Neural crest cell (in vitro differentiated cells): ENCODE measurements around the gene ARL4A. TPM values are rescaled to one million over a fixed set of nuclear protein-coding genes. Genes with fewer than 3 reads are reported as not detected.
"Not testable (repeated sequence)": the region's sequence is repeated elsewhere in the genome, so short reads cannot be mapped to it uniquely, and the experiment has no call there.

Source experiments
- DNase-seq: peaks from one replicate; pipeline ENCODE4 v3.0.0; 2021; ENCODE audit warnings: low read depth, mixed read lengths, low spot score
- H3K27ac Mint-ChIP-seq: one replicate; pipeline ENCODE4 v1.8.0; 2021; ENCODE audit warnings: mild to moderate bottlenecking, mixed read lengths; ENCODE audit not compliant: unreplicated experiment
- H3K27me3 Mint-ChIP-seq: 2 replicates; pipeline ENCODE4 v1.8.0; 2021; ENCODE audit warnings: low read depth, mild to moderate bottlenecking, mixed read lengths
- H3K36me3 Mint-ChIP-seq: 2 replicates; pipeline ENCODE4 v1.8.0; 2021; ENCODE audit warnings: low read depth, mild to moderate bottlenecking, mixed read lengths
- H3K4me1 Mint-ChIP-seq: 2 replicates; pipeline ENCODE4 v1.8.0; 2021; ENCODE audit warnings: mixed read lengths
- H3K4me3 Mint-ChIP-seq: one replicate; pipeline ENCODE4 v1.8.0; 2021; ENCODE audit warnings: mild to moderate bottlenecking, mixed read lengths
- H3K9me3 Mint-ChIP-seq: 2 replicates; pipeline ENCODE4 v1.8.0; 2021; ENCODE audit warnings: mixed read lengths
- total RNA-seq: library from RNA; stranded (reverse); gene quantifications from 2 replicates; pipeline ENCODE4 v1.2.1, GENCODE V29; 2021
- TF ChIP-seq, protein P1 (sequence below): fragments of 200-600 bp; sonication (generic); conservative IDR thresholded peaks from 2 replicates; pipeline ENCODE4 v1.5.0; 2021; ENCODE audit warnings: antibody characterized with exemption, mild to moderate bottlenecking

Gene ARL4A
- total RNA-seq, 1 donor from 2014 or later: 71.1 TPM

GRCh38 chr7:12670743-12671520, 16.5 kb upstream of the ARL4A start:
- H3K9me3 Mint-ChIP-seq: no peaks in the 10 kb centered on the region
- TF ChIP-seq, protein P1, sequence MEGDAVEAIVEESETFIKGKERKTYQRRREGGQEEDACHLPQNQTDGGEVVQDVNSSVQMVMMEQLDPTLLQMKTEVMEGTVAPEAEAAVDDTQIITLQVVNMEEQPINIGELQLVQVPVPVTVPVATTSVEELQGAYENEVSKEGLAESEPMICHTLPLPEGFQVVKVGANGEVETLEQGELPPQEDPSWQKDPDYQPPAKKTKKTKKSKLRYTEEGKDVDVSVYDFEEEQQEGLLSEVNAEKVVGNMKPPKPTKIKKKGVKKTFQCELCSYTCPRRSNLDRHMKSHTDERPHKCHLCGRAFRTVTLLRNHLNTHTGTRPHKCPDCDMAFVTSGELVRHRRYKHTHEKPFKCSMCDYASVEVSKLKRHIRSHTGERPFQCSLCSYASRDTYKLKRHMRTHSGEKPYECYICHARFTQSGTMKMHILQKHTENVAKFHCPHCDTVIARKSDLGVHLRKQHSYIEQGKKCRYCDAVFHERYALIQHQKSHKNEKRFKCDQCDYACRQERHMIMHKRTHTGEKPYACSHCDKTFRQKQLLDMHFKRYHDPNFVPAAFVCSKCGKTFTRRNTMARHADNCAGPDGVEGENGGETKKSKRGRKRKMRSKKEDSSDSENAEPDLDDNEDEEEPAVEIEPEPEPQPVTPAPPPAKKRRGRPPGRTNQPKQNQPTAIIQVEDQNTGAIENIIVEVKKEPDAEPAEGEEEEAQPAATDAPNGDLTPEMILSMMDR: no peak
- H3K36me3 Mint-ChIP-seq: peaks cover 2% of the 10 kb centered on the region
- no peaks in the 10 kb centered on the region for H3K27me3 Mint-ChIP-seq
- DNase-seq: no peak
- H3K4me3 Mint-ChIP-seq: no peak overlapping the region
- H3K4me1 Mint-ChIP-seq: no peaks in the 10 kb centered on the region
- no peak overlapping the region for H3K27ac Mint-ChIP-seq

DNA sequence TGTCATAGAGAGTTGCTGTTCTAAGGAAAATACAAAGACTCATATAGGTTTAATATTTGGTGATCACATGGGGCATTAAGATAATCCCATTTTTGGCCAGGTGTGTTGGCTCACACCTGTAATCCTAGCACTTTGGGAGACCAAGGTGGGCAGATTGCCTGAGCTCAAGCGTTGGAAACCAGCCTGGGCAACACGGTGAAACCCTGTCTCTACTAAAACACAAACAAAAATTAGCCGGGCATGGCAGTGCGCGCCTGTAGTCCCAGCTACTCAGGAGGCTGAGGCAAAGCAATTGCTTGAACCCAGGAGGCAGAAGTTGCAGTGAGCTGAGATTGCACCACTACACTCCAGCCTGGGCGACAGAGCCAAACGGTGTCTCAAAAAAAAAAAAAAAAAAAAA, 14.0 kb upstream of the ARL4A start:
- H3K4me3 Mint-ChIP-seq, H3K9me3 Mint-ChIP-seq, H3K27ac Mint-ChIP-seq, H3K27me3 Mint-ChIP-seq, DNase-seq, H3K36me3 Mint-ChIP-seq, H3K4me1 Mint-ChIP-seq: not testable (repeated sequence)

DNA sequence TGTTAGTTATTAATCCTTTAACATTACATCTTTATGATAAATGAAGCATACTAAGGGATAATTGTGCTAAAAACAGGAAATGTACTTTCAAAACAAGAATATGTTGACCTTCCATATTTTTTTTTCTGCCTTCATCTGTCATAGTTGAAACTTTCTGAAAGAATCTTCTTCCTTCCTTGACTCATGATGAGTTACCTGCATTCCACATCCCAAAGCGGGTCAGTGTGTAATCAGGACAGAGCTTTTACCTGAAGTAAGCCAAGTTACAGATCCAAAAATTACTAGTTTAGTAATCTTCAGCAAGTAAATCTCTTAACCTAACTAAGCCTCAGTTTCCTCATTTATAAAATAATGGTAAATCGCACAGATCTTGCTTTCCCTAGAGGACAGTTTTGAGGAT, 13.4 kb upstream of the ARL4A start:
- Mint-ChIP-seq H3K4me1 (no peaks in the 10 kb centered on the region), H3K27ac (no peak overlapping the region), H3K27me3 (no peaks in the 10 kb centered on the region), H3K36me3 (peaks cover 6% of the 10 kb centered on the region), H3K9me3 (peaks cover 5% of the 10 kb centered on the region), H3K4me3 (no peak overlapping the region)
- no peak for DNase-seq
- TF ChIP-seq, protein P1: no peak

- H3K27me3 Mint-ChIP-seq: no peaks in the 10 kb centered on the region
- H3K4me3 Mint-ChIP-seq: no peak overlapping the region
- H3K36me3 Mint-ChIP-seq: peaks cover 6% of the 10 kb centered on the region
- TF ChIP-seq, protein P1: peak; percentile 43
- H3K4me1 Mint-ChIP-seq: no peaks in the 10 kb centered on the region
- H3K9me3 Mint-ChIP-seq: peaks cover 5% of the 10 kb centered on the region
- no peak for DNase-seq
- H3K27ac Mint-ChIP-seq: no peak overlapping the region
These were observed 12.6 kb upstream of the ARL4A start for GRCh38 chr7:12674861-12675260.

GRCh38 chr7:12683678-12684585, 3.5 kb upstream of the ARL4A start:
- peak overlapping the region; percentile 80 for H3K4me3 Mint-ChIP-seq

More at GRCh38 chr7:12683678-12684585, 3.5 kb upstream of the ARL4A start:
- H3K9me3 Mint-ChIP-seq: no peaks in the 10 kb centered on the region
- H3K4me1 Mint-ChIP-seq: peaks cover 31% of the 10 kb centered on the region
- DNase-seq: no peak
- H3K27ac Mint-ChIP-seq: no peak overlapping the region
- no peaks in the 10 kb centered on the region for H3K27me3 Mint-ChIP-seq
- TF ChIP-seq, protein P1: peak; percentile 54
- H3K36me3 Mint-ChIP-seq: peaks cover 1% of the 10 kb centered on the region
